Stimulated activated CD8-positive, alpha-beta memory T cell treated with anti-CD3 and anti-CD28 coated beads, Interleukin-15, amount 100 ng/mL, for 24 hours (primary cell): ENCODE data around the gene ASPN.
"Not testable (repeated sequence)": the region's sequence is repeated elsewhere in the genome, so short reads cannot be mapped to it uniquely, and the experiment has no call there.

Experiments used
- DNase-seq: peaks from one replicate; pipeline ENCODE4 v3.0.0-alpha.2; 2020; ENCODE audit warnings: low read depth

ASPN gene

DNA sequence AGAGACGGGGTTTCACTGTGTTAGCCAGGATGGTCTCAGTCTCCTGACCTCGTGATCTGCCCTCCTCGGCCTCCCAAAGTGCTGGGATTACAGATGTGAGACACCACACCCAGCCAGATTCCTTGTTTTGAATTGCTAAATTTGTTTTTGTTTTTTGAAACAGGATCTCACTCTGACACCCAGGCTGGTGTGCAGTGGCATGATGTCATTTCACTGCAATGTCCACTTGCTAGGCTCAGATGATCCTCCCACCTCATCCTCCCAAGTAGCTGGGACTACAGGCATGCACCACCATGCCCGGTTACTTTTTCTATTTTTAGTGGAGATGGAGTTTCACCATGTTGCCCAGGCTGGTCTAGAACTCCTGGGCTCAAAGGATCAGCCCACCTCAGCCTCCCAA, 71.1 kb downstream of the ASPN start:
- DNase-seq = not testable (repeated sequence)

DNA sequence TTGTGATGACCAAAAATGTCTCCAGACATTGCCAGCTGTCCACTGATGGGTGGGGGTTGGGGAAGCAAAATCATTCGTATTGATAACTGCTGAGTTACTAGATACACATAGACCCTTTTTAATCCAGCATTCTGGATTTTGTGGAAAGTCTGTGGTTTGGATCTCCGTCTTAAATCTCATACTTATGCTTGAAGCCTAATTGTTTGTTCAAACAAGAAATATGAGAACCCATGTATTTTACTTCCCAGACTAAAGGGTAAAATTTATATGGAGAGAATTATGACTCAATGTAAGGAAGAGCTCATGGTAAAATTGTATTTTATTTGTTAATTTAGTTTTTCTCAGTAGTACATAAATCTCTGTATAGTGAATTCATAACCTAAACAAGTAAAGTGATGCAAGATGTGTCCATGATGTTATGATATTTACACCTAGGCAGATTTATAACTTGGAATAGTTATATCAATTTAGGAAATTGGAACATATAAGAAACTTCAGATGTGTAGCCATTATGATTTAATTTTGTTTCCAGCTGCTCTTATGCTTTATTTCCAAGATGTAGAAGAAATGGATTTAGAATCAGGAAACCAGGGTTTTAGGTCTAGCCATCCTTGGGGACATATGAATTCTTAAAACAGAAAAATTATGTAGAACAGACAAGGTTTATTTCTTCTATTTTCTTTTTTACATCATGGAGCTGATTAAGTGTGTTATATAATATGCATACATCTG, 73.4 kb downstream of the ASPN start:
- no peak for DNase-seq

DNA sequence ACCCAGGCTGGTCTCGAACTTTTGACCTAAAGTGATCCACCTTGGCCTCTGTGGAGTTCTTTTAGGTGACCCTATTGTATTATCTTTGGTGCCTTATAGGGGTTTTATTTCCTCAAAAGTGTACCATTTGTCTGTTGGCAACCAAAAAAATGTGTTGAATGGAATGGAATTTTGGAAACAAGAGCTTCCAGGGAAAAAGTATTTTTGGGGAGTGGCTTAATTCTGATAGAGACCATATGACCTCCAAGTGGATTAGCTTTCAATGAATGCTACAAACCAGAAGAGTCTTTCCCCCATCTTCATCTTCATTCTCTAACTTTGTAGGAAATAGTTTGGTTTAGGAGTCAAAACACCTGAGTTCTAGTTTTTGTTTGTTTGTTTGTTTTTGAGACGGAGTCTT, 74.5 kb downstream of the ASPN start:
- DNase-seq = no peak

DNA sequence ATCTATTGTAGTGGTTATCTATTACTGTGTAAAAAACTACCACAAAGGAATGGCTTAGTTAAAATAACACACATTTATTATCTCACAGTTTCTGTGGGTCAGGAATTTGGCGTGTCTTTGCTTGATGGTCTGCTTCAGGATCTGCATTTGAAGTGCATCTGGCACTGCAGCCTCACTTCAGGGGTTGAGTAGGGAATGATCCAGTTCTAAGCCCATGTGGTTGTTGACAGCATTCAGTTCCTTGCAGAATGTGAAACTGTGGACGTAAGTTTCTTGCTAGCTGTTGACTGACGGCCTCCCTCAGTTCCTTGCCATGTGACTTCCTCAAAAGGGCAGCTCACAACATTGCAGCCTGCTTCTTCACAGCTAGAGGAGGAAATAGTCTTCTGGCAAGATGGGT, 75.8 kb downstream of the ASPN start:
- no peak for DNase-seq
